ENCODE results near the gene PCDHB16. TPM values are rescaled to one million over a fixed set of nuclear protein-coding genes. Genes with fewer than 3 reads are reported as not detected.
"Not testable (repeated sequence)": the region's sequence is repeated elsewhere in the genome, so short reads cannot be mapped to it uniquely, and the experiment has no call there.

PCDHB16 gene
- total and polyA plus RNA-seq, 2 of the 4 experiments (the other 2 are of a cell fraction), result 0.18 to 0.36 TPM

- POLR2A ChIA-PET (ENCODE audit: unreplicated experiment), result no interaction called here
- in situ Hi-C loops (cut with MboI; ENCODE audit: low sequenced_read_pairs), result no loop called here
- 40% methylated on average over 6 of the region's 13 CpGs; no CpG with 5 or more reads in 1 of the 2 experiments for WGBS, 2 experiments (ENCODE audit: extremely low coverage in 2 of 2, insufficient read length in 1 of 2)
These were observed 31.2 kb upstream of the PCDHB16 start for GRCh38 chr5:141150993-141151325.

GRCh38 chr5:141151632-141152031, 30.6 kb upstream of the PCDHB16 start:
- H3K4ac ChIP-seq (ENCODE audit: low read depth, low read length); H3K56ac ChIP-seq (ENCODE audit: extremely low read depth, insufficient read depth, low read length); CTCF ChIA-PET; dilution Hi-C loops (cut with HindIII; ENCODE audit: low sequenced_read_pairs, unreplicated experiment); H3K4me2 ChIP-seq (ENCODE audit: low read depth, low read length); H3K9ac ChIP-seq (ENCODE audit: low read depth, low read length); H3K9me1 ChIP-seq (ENCODE audit: insufficient read depth, low read length); DNase-seq; H4K20me1 ChIP-seq (ENCODE audit: insufficient read depth, low read length); H2BK15ac ChIP-seq (ENCODE audit: low read depth, low read length); BruUV-seq (replicated peaks); H3K27ac ChIP-seq (ENCODE audit: insufficient read depth, low read length); H4K5ac ChIP-seq (ENCODE audit: low read depth, low read length); H3K4me3 ChIP-seq (ENCODE audit: insufficient read depth, low read depth, low read length); H4K91ac ChIP-seq (ENCODE audit: insufficient read depth, low read depth, low read length); H3K18ac ChIP-seq (ENCODE audit: low read depth, low read length); in situ Hi-C loops (cut with MboI; ENCODE audit: low sequenced_read_pairs); intact Hi-C loops (cut with micrococcal nuclease); H3K79me1 ChIP-seq (ENCODE audit: low read depth in 1 of 2, low read length in 2 of 2); POLR2A ChIA-PET (ENCODE audit: unreplicated experiment); H3K14ac ChIP-seq (replicated peaks; ENCODE audit: low read depth, low read length); H3K36me3 ChIP-seq (ENCODE audit: control insufficient read depth, insufficient read depth, low read length); H2AK5ac ChIP-seq (ENCODE audit: low read depth, low read length); H3K27me3 ChIP-seq (ENCODE audit: control insufficient read depth, insufficient read depth, low read length); ATAC-seq (ENCODE audit: low read depth); H2AK9ac ChIP-seq (replicated peaks; ENCODE audit: low read depth, low read length, poor library complexity); H2BK20ac ChIP-seq (ENCODE audit: low read depth, low read length); H2BK120ac ChIP-seq (ENCODE audit: low read depth, low read length); H4K8ac ChIP-seq (ENCODE audit: low read depth in 2 of 2, low read length in 2 of 2); H2AFZ ChIP-seq (replicated peaks; ENCODE audit: low read length, poor library complexity); H3K23ac ChIP-seq (ENCODE audit: low read depth, low read length); H2BK5ac ChIP-seq (ENCODE audit: low read depth, low read length, poor library complexity, severe bottlenecking); H3K4me1 ChIP-seq (ENCODE audit: control insufficient read depth, insufficient read depth, low read length): not testable (repeated sequence)
- no CpG with 5 or more reads among the region's 41 CpGs for WGBS, 2 experiments (ENCODE audit: extremely low coverage in 2 of 2, insufficient read length in 1 of 2)
- peaks cover 19% of the 10 kb centered on the region; the same call in 1 of the 2 replicates for H3K9me3 ChIP-seq (ENCODE audit: control insufficient read depth, insufficient read depth, low read length)

More at GRCh38 chr5:141150993-141151325, 31.2 kb upstream of the PCDHB16 start:
- H2AK5ac ChIP-seq (ENCODE audit: low read depth, low read length), result no peak overlapping the region
- no peaks in the 10 kb centered on the region for H3K4me1 ChIP-seq (ENCODE audit: control insufficient read depth, insufficient read depth, low read length)
- H2BK120ac ChIP-seq (ENCODE audit: low read depth, low read length), result no peak overlapping the region
- H3K36me3 ChIP-seq (ENCODE audit: control insufficient read depth, insufficient read depth, low read length), result no peaks in the 10 kb centered on the region
- no peak overlapping the region for H3K4me3 ChIP-seq (ENCODE audit: insufficient read depth, low read depth, low read length)
- H2AFZ ChIP-seq (replicated peaks; ENCODE audit: low read length, poor library complexity), result peak overlapping the region; percentile 11
- dilution Hi-C loops (cut with HindIII; ENCODE audit: low sequenced_read_pairs, unreplicated experiment), result no loop called here
- H2AK9ac ChIP-seq (replicated peaks; ENCODE audit: low read depth, low read length, poor library complexity), result no peak overlapping the region
- no peak overlapping the region for H4K5ac ChIP-seq (ENCODE audit: low read depth, low read length)
- ATAC-seq (ENCODE audit: low read depth), result no peak
- H3K4ac ChIP-seq (ENCODE audit: low read depth, low read length), result no peak overlapping the region
- H4K8ac ChIP-seq (ENCODE audit: low read depth in 2 of 2, low read length in 2 of 2), result no peak overlapping the region
- H2BK5ac ChIP-seq (ENCODE audit: low read depth, low read length, poor library complexity, severe bottlenecking), result no peak overlapping the region
- intact Hi-C loops (cut with micrococcal nuclease), result no loop called here
- H3K18ac ChIP-seq (ENCODE audit: low read depth, low read length), result no peak overlapping the region
- H3K27ac ChIP-seq (ENCODE audit: insufficient read depth, low read length), result no peak overlapping the region
- no peaks in the 10 kb centered on the region for H3K9me1 ChIP-seq (ENCODE audit: insufficient read depth, low read length)
- no peak overlapping the region for H3K56ac ChIP-seq (ENCODE audit: extremely low read depth, insufficient read depth, low read length)
- peaks cover 15% of the 10 kb centered on the region; the same call in 1 of the 2 replicates for H3K9me3 ChIP-seq (ENCODE audit: control insufficient read depth, insufficient read depth, low read length)
- no TSS peak for BruUV-seq (replicated peaks)
- CTCF ChIA-PET, result no interaction called here
- no peak overlapping the region for H3K4me2 ChIP-seq (ENCODE audit: low read depth, low read length)
- H2BK15ac ChIP-seq (ENCODE audit: low read depth, low read length), result no peak overlapping the region
- no peak overlapping the region for H2BK20ac ChIP-seq (ENCODE audit: low read depth, low read length)
- H3K23ac ChIP-seq (ENCODE audit: low read depth, low read length), result no peak overlapping the region
- no peak for DNase-seq
- H3K27me3 ChIP-seq (ENCODE audit: control insufficient read depth, insufficient read depth, low read length), result no peaks in the 10 kb centered on the region
- no peaks in the 10 kb centered on the region for H3K79me1 ChIP-seq (ENCODE audit: low read depth in 1 of 2, low read length in 2 of 2)
- no peaks in the 10 kb centered on the region for H4K20me1 ChIP-seq (ENCODE audit: insufficient read depth, low read length)
- no peak for TF ChIP-seq BHLHE40 (IDR thresholded peaks at IDR 0.05; ENCODE audit: low read depth, low read length)
- no peak overlapping the region for H3K9ac ChIP-seq (ENCODE audit: low read depth, low read length)
- H4K91ac ChIP-seq (ENCODE audit: insufficient read depth, low read depth, low read length), result no peak overlapping the region
- H3K14ac ChIP-seq (replicated peaks; ENCODE audit: low read depth, low read length), result no peak overlapping the region

Data from IMR-90 (cell line).